ENCODE results near the gene PRPF38A. TPM values are rescaled to one million over a fixed set of nuclear protein-coding genes. Genes with fewer than 3 reads are reported as not detected.

Gene PRPF38A
- total and polyA plus RNA-seq, 2 donors from 2014 or later: 19.0 to 46.7 TPM

GRCh38 chr1:52385376-52385775 is 19.0 kb upstream of the PRPF38A start:
- intact Hi-C loops (cut with DNase I): no loop called here
- Histone ChIP-seq H3K27me3 (ENCODE audit: control insufficient read depth, insufficient read depth, low read length) (no peaks in the 10 kb centered on the region), H3K27ac (ENCODE audit: low read depth in 2 of 2, low read length in 2 of 2) (no peak overlapping the region), H3K4me3 (ENCODE audit: low read length in 3 of 3) (no peak overlapping the region), H3K36me3 (ENCODE audit: control insufficient read depth in 2 of 3, insufficient read depth in 3 of 3, low read length in 3 of 3) (no peaks in the 10 kb centered on the region), H3K4me1 (ENCODE audit: control insufficient read depth in 2 of 3, insufficient read depth in 2 of 3, low read depth in 1 of 3, low read length in 3 of 3) (peaks cover 0 to 4% (median 0%) of the 10 kb centered on the region in 3 donors), H3K9ac (ENCODE audit: low read length in 3 of 3) (no peak overlapping the region), H3K9me3 (ENCODE audit: control insufficient read depth in 2 of 3, insufficient read depth in 1 of 3, low read length in 3 of 3) (no peaks in the 10 kb centered on the region)
- TF ChIP-seq CTCF (IDR thresholded peaks at IDR 0.05; ENCODE audit: borderline replicate concordance, extremely low read depth, insufficient read depth): no peak
- no peak for DNase-seq
- FAIRE-seq: no peak

- no peak for TF ChIP-seq CTCF (IDR thresholded peaks at IDR 0.05; ENCODE audit: borderline replicate concordance, extremely low read depth, insufficient read depth)
- FAIRE-seq (no peak), DNase-seq (no peak)
- H3K27ac ChIP-seq (ENCODE audit: low read depth in 2 of 2, low read length in 2 of 2): no peak overlapping the region
- peaks cover 0 to 4% (median 0%) of the 10 kb centered on the region in 3 donors for H3K4me1 ChIP-seq (ENCODE audit: control insufficient read depth in 2 of 3, insufficient read depth in 2 of 3, low read depth in 1 of 3, low read length in 3 of 3)
- no peak overlapping the region for H3K9ac ChIP-seq (ENCODE audit: low read length in 3 of 3)
- no peaks in the 10 kb centered on the region for H3K9me3 ChIP-seq (ENCODE audit: control insufficient read depth in 2 of 3, insufficient read depth in 1 of 3, low read length in 3 of 3)
- H3K36me3 ChIP-seq (ENCODE audit: control insufficient read depth in 2 of 3, insufficient read depth in 3 of 3, low read length in 3 of 3): no peaks in the 10 kb centered on the region
- intact Hi-C loops (cut with DNase I): no loop called here
- H3K4me3 ChIP-seq (ENCODE audit: low read length in 3 of 3): no peak overlapping the region
- no peaks in the 10 kb centered on the region for H3K27me3 ChIP-seq (ENCODE audit: control insufficient read depth, insufficient read depth, low read length)
Observed at GRCh38 chr1:52386458-52386857, 17.9 kb upstream of the PRPF38A start.

- no peak for DNase-seq
- no peak overlapping the region for H3K9ac ChIP-seq (ENCODE audit: low read length in 3 of 3)
- no peak for TF ChIP-seq CTCF (IDR thresholded peaks at IDR 0.05; ENCODE audit: borderline replicate concordance, extremely low read depth, insufficient read depth)
- intact Hi-C loops (cut with DNase I): no loop called here
- H3K27me3 ChIP-seq (ENCODE audit: control insufficient read depth, insufficient read depth, low read length): no peaks in the 10 kb centered on the region
- FAIRE-seq: no peak
- no peak overlapping the region for H3K4me3 ChIP-seq (ENCODE audit: low read length in 3 of 3)
- H3K9me3 ChIP-seq (ENCODE audit: control insufficient read depth in 2 of 3, insufficient read depth in 1 of 3, low read length in 3 of 3): no peaks in the 10 kb centered on the region
- H3K4me1 ChIP-seq (ENCODE audit: control insufficient read depth in 2 of 3, insufficient read depth in 2 of 3, low read depth in 1 of 3, low read length in 3 of 3): no peaks in the 10 kb centered on the region
- H3K27ac ChIP-seq (ENCODE audit: low read depth in 2 of 2, low read length in 2 of 2): no peak overlapping the region
- H3K36me3 ChIP-seq (ENCODE audit: control insufficient read depth in 2 of 3, insufficient read depth in 3 of 3, low read length in 3 of 3): no peaks in the 10 kb centered on the region
Observed at GRCh38 chr1:52393174-52393573, 11.2 kb upstream of the PRPF38A start.

GRCh38 chr1:52399629-52400028 is 4.8 kb upstream of the PRPF38A start:
- H3K27me3 ChIP-seq (ENCODE audit: control insufficient read depth, insufficient read depth, low read length): no peaks in the 10 kb centered on the region
- intact Hi-C loops (cut with DNase I): no loop called here
- H3K4me1 ChIP-seq (ENCODE audit: control insufficient read depth in 2 of 3, insufficient read depth in 2 of 3, low read depth in 1 of 3, low read length in 3 of 3): peaks cover 0 to 8% (median 6%) of the 10 kb centered on the region in 3 donors
- FAIRE-seq (no peak), DNase-seq (no peak)
- H3K36me3 ChIP-seq (ENCODE audit: control insufficient read depth in 2 of 3, insufficient read depth in 3 of 3, low read length in 3 of 3): no peaks in the 10 kb centered on the region
- no peak overlapping the region for H3K4me3 ChIP-seq (ENCODE audit: low read length in 3 of 3)
- TF ChIP-seq CTCF (IDR thresholded peaks at IDR 0.05; ENCODE audit: borderline replicate concordance, extremely low read depth, insufficient read depth): no peak
- H3K9me3 ChIP-seq (ENCODE audit: control insufficient read depth in 2 of 3, insufficient read depth in 1 of 3, low read length in 3 of 3): no peaks in the 10 kb centered on the region
- H3K27ac ChIP-seq (ENCODE audit: low read depth in 2 of 2, low read length in 2 of 2): no peak overlapping the region
- H3K9ac ChIP-seq (ENCODE audit: low read length in 3 of 3): no peak overlapping the region

All from kidney (tissue), 14 donors.